ENCODE data around the gene OR5H14. TPM values are rescaled to one million over a fixed set of nuclear protein-coding genes. Genes with fewer than 3 reads are reported as not detected.
"Not testable (repeated sequence)": the region's sequence is repeated elsewhere in the genome, so short reads cannot be mapped to it uniquely, and the experiment has no call there.

Gene OR5H14
- total RNA-seq, result not detected in 2 replicates
- not detected for polyA plus RNA-seq (2012)

DNA sequence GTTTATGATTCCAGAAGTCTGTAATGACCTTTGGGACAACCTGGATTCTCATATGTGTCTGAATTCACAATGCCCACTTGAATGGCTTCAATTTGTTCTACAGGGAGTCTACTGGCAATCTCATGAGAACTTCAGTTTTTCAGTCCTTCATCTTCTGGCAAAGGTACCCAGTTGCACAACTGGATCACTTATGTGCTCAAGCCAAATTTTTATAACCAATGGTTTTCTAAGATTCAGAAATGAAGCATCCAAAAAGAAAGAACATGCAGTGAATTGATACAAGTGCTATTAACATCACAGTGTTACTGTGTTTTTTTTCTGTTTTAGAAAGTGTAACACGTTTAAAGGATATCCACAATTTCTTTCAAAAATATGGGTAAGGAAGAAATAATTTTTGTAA is at the start of gene OR5H14:
TSS of gene OR5H14 (plus strand) at position 301 of the 400 bp plus-strand sequence. CDS start 1,907 bp downstream, outside the sequence.
- DNase-seq (ENCODE audit: low read depth), result no peak

DNA sequence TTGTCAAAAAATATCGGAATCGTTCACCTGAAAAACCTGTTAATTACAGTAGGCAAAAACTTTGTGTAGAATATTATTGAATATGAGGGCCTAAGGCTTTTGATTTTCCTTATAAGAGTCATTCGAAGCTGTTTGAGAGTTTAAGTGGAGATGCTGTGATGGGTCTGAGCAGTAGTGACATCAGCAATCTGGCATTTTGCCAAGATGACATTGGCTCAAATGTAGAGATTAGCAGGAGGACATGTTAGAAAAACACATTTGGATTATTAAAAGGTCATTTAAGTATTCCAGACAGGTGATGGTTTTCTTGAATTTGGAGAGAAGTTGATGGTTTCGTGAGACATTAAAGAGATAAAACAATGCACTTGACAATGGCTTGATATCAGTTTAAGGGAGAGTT is 47.4 kb upstream of the OR5H14 start:
- DNase-seq (ENCODE audit: low read depth), result no peak

DNA sequence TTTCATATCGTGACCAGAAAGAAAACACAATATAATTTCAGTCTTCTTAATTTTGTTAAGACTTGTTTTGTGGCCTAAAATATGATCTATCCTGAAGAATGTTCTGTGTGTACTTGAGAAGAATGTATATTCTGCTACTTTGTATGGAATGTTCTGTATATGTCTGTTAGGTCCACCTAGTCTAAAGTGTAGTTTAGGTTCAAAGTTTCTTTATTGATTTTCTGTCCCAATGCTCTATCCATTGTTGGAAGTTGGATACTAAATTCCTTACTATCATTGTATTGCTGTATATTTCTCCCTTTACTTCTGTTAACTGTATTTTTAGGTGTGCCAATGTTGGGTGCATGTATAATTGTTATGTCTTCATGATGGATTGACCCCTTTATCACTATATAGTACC is 39.1 kb upstream of the OR5H14 start:
- DNase-seq (ENCODE audit: low read depth), result no peak

DNA sequence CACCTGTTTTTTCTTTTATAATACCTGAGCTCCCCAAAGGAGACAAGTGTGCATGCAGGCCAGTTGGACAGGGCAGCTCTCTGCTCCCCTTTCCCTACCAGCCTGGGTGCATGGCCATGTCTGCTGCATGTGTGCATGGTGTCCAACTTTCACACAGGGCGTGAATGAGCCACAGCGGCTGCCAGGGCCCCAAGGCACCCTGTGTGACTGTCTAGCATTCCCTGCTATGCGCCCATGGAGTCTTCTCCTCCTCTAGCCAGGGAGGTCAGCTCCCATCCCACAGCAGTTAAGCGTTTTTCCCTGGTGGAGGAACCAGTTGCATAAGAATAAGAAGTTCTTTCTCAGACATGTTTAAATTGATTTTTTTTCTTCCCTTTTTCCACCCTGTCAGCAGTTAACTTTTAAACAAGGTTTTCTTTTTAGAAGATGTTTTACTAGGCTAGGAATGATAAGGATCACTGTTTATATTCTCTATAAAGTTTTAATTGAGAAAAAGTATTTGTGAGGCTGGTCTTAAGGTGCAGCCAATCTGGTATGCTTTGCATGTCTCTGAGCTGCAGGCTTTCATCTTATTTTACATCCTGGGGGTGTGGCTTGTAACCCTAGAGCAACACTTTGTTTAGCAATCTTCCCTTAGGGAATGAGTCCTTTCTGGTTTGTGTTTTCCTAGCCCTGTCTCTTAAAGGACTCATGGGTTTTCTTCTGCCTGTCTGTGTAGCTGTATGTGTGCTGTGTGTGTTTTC is 37.3 kb upstream of the OR5H14 start:
- no peak for DNase-seq (ENCODE audit: low read depth)

DNA sequence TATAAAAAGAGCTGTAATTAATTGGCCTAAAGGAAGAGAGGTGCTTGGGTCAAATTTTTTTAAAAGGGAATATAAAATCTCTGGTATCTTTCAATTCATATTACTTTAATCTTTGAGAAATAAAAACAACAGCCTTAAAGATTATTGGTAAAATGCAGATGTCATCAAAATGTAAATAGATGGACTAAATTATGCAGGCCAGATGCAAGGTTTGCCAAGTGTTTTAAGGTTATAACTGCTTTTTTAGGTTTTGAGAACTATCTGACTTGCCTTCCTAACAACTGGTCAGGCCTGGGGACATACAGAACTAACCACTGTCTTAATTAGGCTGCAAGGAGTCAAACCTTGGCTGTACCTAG is 36.8 kb upstream of the OR5H14 start:
- DNase-seq (ENCODE audit: low read depth), result no peak

DNA sequence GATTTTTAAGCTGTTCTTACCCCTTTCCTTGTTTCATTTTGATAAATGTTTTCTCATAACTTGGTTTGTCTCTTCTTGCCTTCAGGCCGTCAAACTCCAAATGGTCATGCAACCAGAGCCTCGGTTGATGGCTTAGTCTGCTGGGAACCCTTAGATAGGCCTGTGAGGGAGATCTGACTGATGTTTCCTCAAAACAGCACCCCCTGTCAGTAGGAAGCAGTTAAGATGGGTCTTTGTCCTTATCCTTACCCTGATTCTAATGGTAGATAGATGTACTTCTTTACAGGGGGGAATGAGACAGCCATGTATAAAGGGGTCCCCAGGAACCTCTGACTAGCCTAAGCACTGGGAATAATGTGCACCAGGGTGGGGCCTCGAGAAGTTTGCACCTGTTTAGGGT is 33.0 kb upstream of the OR5H14 start:
- DNase-seq (ENCODE audit: low read depth), result no peak

DNA sequence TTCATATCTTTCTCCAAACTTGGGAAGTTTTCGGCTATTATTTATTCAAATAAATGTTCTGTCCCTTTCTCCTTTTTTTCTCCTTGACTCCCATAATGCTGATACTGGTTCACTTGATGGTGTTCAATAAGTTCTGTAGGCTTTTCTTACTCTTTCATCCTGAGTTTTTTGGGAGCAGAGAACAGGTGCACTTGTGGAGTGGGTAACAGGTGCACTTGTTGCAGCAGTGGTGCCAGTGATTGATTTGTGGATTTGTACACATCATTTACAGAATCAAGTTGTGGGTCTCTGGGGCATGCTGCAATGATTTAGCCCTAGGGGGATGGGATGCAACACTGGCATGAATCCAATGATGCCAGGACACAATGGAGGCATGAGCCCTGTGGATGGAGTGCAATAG is 31.6 kb upstream of the OR5H14 start:
- no peak for DNase-seq (ENCODE audit: low read depth)

DNA sequence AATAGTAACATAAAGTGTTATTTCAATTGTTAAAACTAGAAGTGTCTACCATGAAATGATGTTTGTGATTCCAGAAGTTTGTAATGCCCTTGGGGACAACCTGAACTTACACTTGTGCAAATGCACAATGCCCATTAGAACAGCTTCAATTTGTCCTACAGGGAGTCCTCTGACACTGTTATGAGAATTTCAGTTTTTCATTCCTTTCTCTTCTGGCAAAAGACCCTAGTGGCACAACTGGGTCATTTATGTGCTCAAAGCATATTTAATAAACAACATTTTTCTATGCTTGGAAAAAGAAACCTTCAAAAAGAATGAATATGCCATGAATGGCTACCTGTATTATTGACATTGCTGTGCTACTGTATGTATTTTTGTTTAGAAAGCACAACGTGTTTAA is 16.9 kb upstream of the OR5H14 start, which contains the start of gene OR5H1:
TSS of gene OR5H1 (plus strand) at position 301 of the 400 bp plus-strand sequence. CDS start 1,977 bp downstream, outside the sequence.
- DNase-seq (ENCODE audit: low read depth), result no peak

DNA sequence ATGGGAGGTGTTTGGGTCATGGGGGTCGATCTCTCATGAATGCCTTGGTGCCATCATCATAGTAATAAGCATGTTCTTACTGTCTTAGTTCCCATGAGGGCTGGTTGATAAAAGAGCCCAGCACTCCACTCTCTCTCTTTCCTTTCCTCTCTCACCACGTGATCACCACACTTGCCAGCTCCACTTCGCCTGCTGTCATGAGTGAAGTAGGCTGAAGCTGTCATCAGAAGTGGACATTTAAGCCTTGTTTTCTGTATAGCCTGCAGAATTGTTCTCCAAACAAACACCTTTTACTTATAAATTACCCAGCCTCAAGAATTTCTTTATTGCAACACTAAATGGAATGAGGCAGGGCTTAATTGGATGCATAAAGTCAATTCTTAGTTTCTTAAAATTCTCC is 10.6 kb upstream of the OR5H14 start:
- peak; percentile 0 for DNase-seq (ENCODE audit: low read depth)

DNA sequence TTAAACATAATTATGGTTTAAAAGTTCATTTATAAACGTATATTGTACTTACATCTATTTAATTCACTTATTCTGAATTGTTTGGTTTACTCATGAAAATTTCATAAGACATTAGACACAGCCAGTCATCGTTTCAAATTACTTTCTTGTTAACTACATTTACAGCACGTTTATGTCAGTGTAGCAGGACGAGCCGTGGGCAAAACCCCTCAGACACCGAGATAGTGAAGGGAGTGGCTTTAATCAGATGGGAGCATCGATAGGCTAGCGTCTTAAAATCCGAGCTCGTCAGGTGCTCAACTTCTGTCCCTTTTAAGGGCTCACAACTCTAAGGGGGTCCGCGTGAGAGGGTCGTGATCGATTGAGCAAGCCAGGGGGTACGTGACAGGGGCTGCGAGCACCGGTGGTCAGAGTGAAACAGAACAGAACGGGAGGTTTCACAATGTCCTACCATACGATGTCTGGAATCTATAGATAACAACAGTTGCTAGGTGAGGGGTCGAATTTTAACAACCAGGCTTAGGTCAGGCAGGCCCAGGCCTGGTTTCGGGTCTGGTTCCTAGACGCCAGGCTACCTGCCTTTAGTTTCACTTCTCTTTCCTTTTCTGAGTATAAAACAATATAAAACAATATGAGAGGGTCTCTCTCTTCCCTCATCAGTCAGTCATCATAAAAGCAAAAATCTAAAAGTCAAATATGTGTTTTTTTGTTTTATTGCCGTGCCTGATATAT is 9.3 kb upstream of the OR5H14 start:
- not testable (repeated sequence) for DNase-seq (ENCODE audit: low read depth)

DNA sequence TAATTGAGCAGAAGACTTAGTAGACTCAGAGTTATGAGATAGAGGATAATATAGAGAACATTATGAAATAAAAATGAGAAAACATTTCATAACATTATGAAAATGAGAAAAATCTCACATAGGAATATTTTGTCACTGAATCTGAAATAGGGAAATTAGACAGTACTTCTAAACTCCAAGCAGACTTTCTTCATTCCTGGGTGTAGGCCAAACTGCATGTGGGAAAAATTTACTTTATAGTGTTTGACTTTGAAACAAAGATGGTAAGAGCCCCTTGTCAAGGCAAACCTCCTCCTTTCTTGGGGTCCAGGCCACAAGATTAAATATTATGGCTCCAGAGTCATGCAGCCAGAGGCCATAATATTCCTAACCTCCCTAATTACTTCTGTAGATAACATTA is 6.7 kb upstream of the OR5H14 start:
- no peak for DNase-seq (ENCODE audit: low read depth)

DNA sequence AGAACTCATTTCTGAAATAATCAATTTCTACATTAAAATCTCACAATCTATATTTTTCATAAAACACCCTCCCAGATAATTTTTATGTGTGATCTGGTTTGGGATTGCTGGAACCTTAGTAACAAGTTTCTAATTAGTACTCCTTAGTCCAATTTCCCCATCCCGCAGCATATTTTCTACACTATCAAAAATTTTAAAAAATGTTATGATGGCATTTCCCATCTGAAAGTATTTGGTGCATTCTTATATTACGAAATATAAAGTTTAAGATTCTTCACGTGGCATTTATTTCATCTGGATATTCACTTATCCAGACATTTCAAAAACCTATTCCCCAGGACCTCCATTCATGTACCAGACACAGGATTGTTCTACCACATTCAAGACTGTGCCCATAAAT is 1.5 kb downstream of the OR5H14 start:
- DNase-seq (ENCODE audit: low read depth), result no peak

DNA sequence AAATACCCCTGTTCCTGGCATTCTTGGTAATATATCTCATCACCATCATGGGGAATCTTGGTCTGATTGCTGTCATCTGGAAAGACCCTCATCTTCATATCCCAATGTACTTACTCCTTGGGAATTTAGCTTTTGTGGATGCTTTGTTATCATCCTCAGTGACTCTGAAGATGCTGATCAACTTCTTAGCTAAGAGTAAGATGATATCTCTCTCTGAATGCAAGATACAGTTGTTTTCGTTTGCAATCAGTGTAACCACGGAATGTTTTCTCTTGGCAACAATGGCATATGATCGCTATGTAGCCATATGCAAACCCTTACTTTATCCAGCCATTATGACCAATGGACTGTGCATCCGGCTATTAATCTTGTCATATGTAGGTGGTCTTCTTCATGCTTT is 2.2 kb downstream of the OR5H14 start:
- DNase-seq (ENCODE audit: low read depth), result not testable (repeated sequence)

DNA sequence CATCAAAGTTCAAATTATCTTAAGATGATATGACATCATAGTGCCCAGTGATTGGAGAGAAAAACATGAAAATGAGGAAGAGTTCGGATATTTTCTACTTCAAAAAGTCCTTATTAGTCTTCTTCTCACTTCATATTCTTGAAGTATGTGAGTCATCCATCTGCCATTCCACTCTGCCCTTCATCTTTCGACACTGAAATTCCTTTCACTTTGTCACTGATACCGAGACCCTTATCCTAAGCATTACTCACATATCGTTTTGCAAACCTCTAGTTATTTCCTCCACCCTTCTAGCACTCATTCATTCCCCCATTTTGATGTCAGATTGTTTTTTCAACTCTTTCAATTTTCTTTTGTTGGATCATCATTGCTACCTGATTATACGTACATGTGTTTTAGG is 4.0 kb downstream of the OR5H14 start:
- no peak for DNase-seq (ENCODE audit: low read depth)

DNA sequence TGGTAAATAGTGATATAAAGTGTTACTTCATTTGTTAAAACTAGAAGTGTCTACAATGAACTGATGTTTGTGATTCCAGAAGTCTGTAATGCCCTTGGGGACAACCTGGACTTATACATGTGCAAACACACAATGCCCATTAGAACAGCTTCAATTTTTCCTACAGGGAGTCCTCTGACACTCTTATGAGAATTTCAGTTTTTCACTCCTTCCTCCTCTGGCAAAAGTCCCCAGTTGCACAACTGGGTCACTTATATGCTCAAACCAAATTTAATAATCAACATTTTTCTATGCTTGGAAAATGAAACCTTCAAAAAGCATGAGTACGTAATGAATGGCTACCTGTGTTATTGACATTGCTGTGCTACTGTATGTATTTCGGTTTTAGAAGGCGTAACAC is 19.1 kb downstream of the OR5H14 start, which contains the start of gene OR5H15:
TSS of gene OR5H15 (plus strand) at position 301 of the 400 bp plus-strand sequence. CDS start 2,004 bp downstream, outside the sequence.
- DNase-seq (ENCODE audit: low read depth), result no peak

DNA sequence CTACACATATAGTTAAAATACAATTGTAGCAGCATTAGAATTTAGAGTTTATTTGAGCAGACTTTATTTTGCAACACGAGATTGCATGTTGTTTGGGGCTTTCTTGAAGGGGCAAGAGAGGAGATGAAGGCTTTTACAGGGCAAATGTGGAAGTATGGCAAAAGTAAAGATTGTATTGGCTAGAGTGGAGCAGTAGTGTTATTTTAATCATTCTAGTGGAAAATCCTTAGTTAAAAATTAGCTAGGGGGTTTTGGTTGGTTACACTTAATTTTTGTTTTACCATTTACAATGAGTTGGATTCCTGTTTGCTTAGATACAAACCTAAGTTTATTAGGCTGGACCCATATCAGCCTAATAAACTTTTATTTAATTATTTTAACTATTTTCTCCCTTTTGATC is 23.8 kb downstream of the OR5H14 start:
- DNase-seq (ENCODE audit: low read depth), result no peak

DNA sequence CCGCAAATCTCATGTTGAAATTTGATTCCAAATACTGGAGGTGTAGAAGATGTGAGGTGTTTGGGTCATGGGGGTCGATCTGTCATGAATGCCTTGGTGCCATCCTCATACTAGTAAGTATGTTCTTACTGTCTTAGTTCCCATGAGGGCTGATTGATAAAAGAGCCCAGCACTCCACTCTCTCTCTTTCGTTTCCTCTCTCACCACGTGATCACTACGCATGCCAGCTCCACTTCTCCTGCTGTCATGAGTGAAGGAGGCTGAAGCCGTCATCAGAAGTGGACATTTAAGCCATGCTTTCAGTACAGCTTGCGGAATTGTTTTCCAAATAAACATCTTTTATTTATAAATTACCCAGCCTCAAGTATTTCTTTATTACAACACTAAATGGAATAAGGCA is 25.3 kb downstream of the OR5H14 start:
- DNase-seq (ENCODE audit: low read depth), result peak; percentile 3

DNA sequence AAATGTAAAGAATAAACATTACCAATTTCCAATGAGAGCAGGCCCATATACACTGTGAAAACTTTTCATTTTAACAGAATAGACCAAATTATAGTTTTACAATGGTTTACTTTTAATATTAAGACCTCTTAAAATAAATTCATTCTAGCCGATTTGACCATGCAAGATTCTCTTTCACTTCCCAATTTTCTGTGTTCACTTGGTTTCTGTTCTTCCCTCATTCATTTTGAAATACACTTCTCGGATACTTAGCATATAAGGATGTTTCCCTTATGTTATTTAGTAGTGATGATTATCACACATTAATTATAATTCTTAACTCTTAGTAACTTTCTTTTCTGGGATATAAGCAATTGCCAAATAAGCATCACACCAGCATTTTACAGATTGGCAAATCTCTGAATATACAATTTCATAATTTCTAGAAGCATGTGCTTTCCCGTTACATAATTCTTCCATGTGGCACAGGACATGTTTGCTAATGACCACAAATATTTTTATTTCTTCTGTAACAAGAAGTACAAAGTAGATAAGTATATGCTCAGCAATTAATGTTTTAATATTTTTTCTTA is 33.1 kb downstream of the OR5H14 start:
- no peak for DNase-seq (ENCODE audit: low read depth)

DNA sequence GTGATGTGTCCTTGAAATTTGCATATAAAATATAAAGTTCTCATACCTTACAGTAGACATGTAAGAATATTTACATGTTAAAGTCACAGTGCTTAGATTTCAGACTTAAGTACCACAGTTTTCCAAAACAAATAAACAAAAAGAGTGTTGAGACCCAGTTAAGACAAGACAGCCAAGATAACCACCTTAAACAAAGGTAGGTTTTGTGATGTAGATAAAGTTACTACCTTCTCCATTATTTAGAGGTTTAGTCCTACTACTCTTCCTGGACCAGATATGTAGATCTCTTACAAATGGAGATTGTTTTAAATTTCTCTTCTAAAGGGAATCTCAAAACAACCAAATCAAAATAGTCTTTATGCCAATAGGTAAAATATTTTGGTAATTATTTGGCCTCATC is 34.9 kb downstream of the OR5H14 start:
- no peak for DNase-seq (ENCODE audit: low read depth)

DNA sequence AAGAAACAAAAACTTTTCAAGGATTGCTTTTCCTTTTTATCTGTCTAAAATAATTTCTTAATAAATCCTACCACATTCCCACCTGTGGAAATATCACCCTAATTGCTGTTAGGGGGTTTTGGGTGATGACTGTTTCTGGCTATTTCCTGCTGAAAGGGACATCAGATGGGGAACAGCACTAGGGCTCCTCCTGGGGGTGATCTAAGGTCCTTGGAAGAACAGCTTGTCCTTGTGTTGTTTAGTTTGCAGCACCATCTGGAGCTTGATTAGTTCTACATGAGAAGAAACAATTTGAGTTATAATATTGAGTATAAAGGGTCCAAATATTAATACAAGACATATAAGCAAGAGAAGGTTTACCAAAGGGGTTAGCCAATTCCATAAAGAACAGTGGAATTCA is 37.9 kb downstream of the OR5H14 start:
- no peak for DNase-seq (ENCODE audit: low read depth)

DNA sequence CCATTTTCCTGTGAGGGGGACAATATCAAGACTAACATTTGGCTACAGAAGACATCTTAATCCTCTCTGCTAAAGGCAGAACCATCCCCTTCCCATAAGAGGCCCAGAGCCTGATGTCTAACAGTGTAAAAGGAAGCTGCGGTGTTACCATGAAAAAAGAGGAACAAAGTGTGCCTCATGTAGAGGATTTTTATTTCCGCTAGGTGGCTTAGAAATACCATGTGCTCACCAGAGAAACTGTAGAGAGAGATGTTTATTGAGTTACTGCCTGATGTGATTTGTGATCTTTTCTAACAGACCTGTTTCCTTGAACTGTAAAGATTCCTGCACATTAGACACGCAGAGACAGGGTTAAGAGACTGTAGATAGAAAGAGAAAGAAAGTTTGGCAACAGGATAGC is 41.3 kb downstream of the OR5H14 start:
- peak; percentile 6 for DNase-seq (ENCODE audit: low read depth)

DNA sequence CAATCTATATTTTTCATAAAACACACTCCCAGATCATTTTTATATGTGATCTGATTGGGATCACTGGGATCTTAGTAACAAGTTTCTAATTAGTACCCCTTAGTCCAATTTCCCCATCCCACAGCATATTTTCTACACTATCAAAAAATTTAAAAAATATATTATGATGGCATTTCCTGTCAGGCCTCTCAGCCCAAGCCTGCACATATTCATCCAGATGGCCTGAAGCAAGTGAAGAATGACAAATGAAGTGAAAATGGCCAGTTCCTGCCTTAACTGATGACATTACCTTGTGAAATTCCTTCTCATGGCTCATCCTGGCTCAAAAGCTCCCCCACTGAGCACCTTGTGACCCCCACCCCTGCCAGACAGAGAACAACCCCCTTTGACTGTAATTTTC is 43.6 kb downstream of the OR5H14 start:
- not testable (repeated sequence) for DNase-seq (ENCODE audit: low read depth)
